PFSK-1 (cell line): ENCODE results near the gene STRIP1.

Source experiments
- FOXP2 ChIP-seq: optimal IDR thresholded peaks from 2 replicates; pipeline ENCODE3; 2011; ENCODE audit warnings: borderline replicate concordance, control low read depth, inconsistent platforms; ENCODE audit not compliant: insufficient read depth; ENCODE audit errors: extremely low read length, extremely low read depth
- POLR2AphosphoS5 ChIP-seq: IDR thresholded peaks from 2 replicates; pipeline ENCODE4 v1.6.1; 2012; ENCODE audit warnings: low read depth, mild to moderate bottlenecking, control low read depth, low read length, moderate library complexity
- SIN3A ChIP-seq: IDR thresholded peaks from 2 replicates; pipeline ENCODE4 v1.6.1; 2012; ENCODE audit warnings: mild to moderate bottlenecking, low read length, moderate library complexity, borderline replicate concordance; ENCODE audit not compliant: insufficient read depth
- TAF1 ChIP-seq: IDR thresholded peaks from 2 replicates; pipeline ENCODE4 v1.6.1; 2012; ENCODE audit warnings: low read length, control low read depth, borderline replicate concordance; ENCODE audit not compliant: insufficient read depth
- TF ChIP-seq, protein P1 (sequence below), 2 experiments: IDR thresholded peaks; 2 replicates each; pipeline versions ENCODE4 v1.6.1 to v1.8.0; 2011 to 2012; ENCODE audit warnings: low read depth in 2 of 2, low read length in 2 of 2, control low read depth in 1 of 2, inconsistent platforms in 1 of 2, mild to moderate bottlenecking in 1 of 2, moderate library complexity in 1 of 2; ENCODE audit not compliant: insufficient read depth in 1 of 2

STRIP1 gene

DNA sequence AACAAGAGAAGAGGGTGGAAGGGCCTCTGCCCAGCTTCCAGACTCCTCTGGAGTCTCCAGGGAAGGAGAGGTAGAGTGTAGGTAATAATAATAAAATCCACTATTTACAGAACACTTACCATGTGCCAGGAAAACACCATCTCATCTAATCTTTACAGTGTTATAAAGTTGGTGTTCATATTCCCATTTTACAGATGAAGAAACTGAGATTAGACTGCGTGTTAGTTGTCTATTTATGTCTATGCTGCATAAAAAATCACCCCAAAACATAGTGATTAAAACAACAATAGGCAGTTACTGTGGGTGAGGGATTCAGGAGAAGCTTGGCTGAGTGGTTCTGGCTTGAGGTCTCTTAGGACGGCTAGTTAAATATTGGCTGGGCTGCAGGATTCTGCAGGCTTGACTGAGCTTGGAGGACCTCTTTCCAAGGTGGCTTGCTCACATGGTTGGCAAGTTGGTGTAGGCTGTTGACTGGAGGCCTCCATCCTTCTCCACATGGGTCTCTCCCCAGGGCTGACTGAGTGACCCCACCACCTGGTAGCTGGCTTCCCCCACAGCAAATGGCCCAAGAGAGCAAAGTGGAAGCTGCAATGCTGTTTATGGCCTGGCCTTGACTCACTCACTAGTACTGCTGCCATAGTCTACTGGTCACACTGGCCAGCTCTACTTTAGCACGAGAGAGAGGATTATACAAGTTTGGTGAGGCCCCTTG is 42.5 kb downstream of the STRIP1 start:
- no peak for TF ChIP-seq TAF1
- no peak for TF ChIP-seq FOXP2
- no peak for TF ChIP-seq SIN3A
- no peak for TF ChIP-seq POLR2AphosphoS5
- TF ChIP-seq, protein P1, sequence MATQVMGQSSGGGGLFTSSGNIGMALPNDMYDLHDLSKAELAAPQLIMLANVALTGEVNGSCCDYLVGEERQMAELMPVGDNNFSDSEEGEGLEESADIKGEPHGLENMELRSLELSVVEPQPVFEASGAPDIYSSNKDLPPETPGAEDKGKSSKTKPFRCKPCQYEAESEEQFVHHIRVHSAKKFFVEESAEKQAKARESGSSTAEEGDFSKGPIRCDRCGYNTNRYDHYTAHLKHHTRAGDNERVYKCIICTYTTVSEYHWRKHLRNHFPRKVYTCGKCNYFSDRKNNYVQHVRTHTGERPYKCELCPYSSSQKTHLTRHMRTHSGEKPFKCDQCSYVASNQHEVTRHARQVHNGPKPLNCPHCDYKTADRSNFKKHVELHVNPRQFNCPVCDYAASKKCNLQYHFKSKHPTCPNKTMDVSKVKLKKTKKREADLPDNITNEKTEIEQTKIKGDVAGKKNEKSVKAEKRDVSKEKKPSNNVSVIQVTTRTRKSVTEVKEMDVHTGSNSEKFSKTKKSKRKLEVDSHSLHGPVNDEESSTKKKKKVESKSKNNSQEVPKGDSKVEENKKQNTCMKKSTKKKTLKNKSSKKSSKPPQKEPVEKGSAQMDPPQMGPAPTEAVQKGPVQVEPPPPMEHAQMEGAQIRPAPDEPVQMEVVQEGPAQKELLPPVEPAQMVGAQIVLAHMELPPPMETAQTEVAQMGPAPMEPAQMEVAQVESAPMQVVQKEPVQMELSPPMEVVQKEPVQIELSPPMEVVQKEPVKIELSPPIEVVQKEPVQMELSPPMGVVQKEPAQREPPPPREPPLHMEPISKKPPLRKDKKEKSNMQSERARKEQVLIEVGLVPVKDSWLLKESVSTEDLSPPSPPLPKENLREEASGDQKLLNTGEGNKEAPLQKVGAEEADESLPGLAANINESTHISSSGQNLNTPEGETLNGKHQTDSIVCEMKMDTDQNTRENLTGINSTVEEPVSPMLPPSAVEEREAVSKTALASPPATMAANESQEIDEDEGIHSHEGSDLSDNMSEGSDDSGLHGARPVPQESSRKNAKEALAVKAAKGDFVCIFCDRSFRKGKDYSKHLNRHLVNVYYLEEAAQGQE (IDR thresholded peaks at IDR 0.05; ENCODE audit: insufficient read depth in 1 of 2, low read depth in 2 of 2, low read length in 2 of 2), result no peak

DNA sequence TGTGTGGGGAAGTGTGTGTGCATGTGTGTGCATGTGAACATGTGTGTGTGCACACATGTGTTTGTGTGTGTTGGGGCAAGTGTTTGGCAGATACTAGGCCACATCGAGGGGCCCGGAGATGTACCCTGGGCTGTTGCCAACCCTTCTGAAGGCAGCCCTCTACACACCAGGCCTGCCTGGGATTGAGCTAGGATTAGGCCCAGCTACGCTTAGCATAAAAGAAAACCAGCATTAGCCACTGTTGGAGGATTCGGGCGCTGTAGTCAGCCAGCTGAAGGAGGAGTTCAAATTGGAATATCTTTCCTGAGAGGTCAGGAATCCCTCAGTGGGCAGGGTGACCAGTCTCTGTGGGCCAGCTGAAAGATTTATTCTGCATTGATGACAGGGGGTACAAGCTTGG is 46.6 kb downstream of the STRIP1 start:
- TF ChIP-seq POLR2AphosphoS5, result no peak
- TF ChIP-seq FOXP2, result no peak
- TF ChIP-seq SIN3A, result no peak
- no peak for TF ChIP-seq TAF1
- TF ChIP-seq, protein P1 (IDR thresholded peaks at IDR 0.05; ENCODE audit: insufficient read depth in 1 of 2, low read depth in 2 of 2, low read length in 2 of 2), result no peak

DNA sequence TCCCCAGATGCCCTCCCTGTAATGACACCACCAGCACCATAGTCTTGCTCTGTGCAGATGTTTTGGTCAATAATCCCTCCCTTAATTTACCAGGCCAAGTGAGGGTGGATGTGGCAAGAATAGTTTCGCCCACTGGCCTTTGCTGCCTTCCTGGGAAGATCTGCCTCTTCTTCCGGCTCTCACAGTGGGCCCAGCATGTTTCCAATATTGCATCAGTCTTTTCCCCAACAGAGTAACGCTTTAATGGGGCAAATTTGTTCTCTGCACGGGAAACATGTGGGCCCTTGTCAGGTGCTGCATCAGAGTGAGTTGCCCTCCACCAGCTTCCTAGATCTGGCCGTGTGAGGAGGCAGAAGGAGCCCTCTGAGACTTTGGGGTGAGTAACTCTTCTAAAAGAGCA is 48.1 kb downstream of the STRIP1 start:
- TF ChIP-seq, protein P1 (IDR thresholded peaks at IDR 0.05; ENCODE audit: insufficient read depth in 1 of 2, low read depth in 2 of 2, low read length in 2 of 2), result no peak
- TF ChIP-seq POLR2AphosphoS5 (no peak), SIN3A (no peak), FOXP2 (no peak), TAF1 (no peak)

DNA sequence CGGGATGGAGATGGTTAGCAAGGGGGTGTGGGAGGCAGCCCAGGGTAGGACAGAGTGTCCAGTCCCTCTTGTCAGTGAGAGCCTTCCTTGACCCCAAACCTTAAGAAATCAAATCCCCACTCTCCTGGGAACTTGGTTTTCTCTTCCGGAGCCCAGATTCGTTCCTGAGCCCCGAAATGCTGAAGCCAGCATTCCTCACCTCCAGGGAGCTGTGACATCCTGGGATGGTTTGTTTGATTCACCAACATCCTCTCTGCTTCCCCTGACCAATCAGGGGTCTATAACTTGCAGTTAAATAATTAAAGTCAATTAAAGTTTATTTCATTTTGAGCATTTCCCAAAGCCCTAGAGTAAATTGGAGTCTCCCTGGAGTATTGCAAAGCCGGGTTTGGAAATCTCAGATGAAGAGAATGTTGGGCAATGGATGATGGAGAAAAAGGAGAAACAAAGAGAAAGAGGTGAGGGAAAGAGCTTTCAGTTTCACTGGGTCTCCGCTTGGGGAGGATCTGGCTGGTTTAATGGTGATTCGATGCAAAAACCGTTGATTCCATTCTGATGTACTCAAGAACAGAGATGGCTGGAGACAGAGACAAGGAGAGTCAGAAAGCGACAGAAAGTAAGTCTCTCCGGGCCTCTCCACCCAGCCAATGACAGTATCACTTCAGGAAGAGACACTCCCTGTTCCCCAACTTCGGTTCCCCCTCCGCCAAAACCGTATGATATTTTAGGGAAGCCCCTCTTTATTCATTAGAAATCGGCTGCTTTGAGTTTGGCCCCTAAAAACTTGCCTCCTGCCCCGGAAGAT is 48.8 kb downstream of the STRIP1 start:
- TF ChIP-seq, protein P1 (IDR thresholded peaks at IDR 0.05; ENCODE audit: insufficient read depth in 1 of 2, low read depth in 2 of 2, low read length in 2 of 2), result no peak
- TF ChIP-seq TAF1 (no peak), POLR2AphosphoS5 (no peak), FOXP2 (no peak), SIN3A (no peak)
